Measurements from ENCODE around the gene SHOC2.

SHOC2 gene

DNA sequence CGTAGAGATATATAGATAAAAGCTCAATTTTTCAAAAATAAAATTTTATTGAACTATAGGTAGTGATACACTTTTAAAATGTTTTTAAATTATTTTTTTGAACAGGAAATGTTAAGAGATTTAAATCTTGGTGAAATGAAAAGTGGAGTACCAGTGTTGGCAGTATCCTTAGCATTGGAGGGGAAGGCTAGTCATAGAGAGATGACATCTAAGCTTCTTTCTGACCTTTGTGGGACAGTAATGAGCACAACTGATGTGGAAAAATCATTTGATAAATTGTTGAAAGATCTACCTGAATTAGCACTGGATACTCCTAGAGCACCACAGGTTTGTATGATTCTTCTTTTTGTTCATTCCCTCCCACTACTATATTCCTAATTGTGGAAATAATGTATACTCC is 31.8 kb upstream of the SHOC2 start:
- TF ChIP-seq, protein P1, sequence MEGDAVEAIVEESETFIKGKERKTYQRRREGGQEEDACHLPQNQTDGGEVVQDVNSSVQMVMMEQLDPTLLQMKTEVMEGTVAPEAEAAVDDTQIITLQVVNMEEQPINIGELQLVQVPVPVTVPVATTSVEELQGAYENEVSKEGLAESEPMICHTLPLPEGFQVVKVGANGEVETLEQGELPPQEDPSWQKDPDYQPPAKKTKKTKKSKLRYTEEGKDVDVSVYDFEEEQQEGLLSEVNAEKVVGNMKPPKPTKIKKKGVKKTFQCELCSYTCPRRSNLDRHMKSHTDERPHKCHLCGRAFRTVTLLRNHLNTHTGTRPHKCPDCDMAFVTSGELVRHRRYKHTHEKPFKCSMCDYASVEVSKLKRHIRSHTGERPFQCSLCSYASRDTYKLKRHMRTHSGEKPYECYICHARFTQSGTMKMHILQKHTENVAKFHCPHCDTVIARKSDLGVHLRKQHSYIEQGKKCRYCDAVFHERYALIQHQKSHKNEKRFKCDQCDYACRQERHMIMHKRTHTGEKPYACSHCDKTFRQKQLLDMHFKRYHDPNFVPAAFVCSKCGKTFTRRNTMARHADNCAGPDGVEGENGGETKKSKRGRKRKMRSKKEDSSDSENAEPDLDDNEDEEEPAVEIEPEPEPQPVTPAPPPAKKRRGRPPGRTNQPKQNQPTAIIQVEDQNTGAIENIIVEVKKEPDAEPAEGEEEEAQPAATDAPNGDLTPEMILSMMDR (IDR thresholded peaks at IDR 0.05; ENCODE audit: insufficient read depth, low read depth, low read length, missing control alignments), result no peak
- no peak overlapping the region for H3K4me3 ChIP-seq (ENCODE audit: low read depth, low read length)
- DNase-seq (ENCODE audit: low read depth), result no peak

DNA sequence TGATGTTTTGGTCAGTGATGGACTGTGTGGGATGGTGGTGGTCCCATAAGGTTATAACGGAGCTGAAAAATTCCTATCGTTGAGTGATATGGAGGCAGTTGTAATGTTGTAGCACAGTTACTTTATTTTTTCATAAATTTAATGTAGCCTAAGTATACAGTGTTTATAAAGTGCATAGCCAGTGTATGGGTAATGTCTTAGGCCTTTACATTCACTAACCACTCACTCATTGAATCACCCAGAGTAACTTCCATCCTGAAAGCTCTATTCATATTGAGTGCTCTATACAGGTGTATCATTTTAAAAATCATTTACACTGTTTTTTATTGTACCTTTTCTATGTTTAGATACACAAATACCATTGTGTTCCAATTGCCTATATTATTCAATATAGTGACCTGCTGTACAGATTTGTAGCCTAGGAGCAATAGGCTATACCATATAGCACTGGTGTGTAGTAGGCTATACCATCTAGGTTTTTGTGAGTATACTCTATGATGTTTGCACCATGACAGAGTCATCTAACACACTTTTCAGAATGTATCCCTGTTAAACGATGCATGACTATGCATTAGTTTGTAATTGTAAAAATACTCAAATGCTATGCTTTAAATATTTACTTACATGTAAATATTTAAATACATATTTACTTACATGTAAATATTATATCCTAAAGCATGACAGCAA is 26.7 kb upstream of the SHOC2 start:
- TF ChIP-seq, protein P1 (IDR thresholded peaks at IDR 0.05; ENCODE audit: insufficient read depth, low read depth, low read length, missing control alignments), result no peak
- no peak overlapping the region for H3K4me3 ChIP-seq (ENCODE audit: low read depth, low read length)
- DNase-seq (ENCODE audit: low read depth), result no peak

DNA sequence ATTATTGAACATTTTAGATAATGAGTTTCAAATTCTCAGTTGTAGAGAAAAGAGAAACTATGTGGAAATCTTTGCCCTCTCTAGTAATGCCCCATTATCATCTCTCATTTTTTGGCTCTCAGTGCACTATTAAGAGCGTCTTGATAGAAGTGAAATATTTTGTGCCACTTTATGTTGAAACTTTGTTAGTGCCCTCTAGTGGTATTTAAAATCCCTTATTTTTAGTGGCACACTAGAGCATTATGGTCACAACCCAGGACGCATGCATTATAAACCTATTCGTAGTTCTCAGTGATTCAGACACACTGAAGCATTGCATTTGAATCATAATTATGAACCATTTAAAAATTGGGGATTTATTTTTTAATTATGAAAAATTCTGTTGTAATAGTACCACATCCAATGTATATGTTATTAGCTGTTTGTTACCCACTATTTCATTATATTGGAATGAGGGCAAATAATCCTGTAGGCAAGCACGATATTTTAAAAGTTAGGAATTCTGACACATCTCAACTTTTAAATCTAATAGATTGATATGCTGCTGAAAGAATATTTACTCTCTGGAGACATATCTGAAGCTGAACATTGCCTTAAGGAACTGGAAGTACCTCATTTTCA is 25.7 kb upstream of the SHOC2 start:
- TF ChIP-seq, protein P1 (IDR thresholded peaks at IDR 0.05; ENCODE audit: insufficient read depth, low read depth, low read length, missing control alignments), result peak; percentile 30
- H3K4me3 ChIP-seq (ENCODE audit: low read depth, low read length), result no peak overlapping the region
- DNase-seq (ENCODE audit: low read depth), result peak; percentile 68

DNA sequence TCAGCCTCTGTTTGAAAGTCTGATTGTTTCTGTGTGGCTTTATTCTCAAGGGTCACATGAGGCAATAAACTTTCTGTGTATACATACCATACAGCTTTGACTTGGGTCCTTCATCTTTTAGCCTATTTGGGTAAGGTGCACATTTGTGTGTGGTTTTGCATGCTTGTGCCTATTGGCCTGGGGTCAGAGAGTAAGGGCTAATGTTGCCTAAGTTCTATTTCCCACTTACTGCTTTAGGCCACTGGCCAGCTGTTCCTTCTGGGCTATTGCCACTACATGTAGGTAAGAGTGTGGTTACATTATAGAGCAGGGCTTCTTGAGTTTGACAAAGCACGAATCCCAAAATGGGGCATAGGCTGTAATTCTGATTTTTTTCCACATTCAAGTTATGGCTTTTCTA is 22.2 kb upstream of the SHOC2 start:
- TF ChIP-seq, protein P1 (IDR thresholded peaks at IDR 0.05; ENCODE audit: insufficient read depth, low read depth, low read length, missing control alignments), result no peak
- DNase-seq (ENCODE audit: low read depth), result no peak
- no peak overlapping the region for H3K4me3 ChIP-seq (ENCODE audit: low read depth, low read length)

DNA sequence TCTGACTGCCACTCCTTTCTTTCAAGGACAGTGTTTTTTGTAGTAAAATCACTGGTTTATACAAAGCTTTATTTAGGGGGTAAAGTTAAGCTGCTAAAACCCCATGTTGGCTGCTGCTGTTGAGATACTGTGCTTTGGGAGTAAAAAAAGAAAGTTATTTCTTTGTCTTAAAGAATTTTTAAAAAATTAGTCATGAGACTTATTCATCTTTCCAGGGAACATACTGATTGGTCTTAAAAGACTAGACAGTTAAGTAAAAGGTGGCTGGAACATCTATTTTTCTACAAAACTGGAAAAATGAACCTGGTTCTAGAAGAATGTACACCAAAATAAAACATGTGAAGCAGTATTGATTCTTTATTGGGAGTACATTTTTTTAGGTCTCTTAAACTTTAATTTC is 21.0 kb upstream of the SHOC2 start:
- TF ChIP-seq, protein P1 (IDR thresholded peaks at IDR 0.05; ENCODE audit: insufficient read depth, low read depth, low read length, missing control alignments), result no peak
- no peak overlapping the region for H3K4me3 ChIP-seq (ENCODE audit: low read depth, low read length)
- no peak for DNase-seq (ENCODE audit: low read depth)

DNA sequence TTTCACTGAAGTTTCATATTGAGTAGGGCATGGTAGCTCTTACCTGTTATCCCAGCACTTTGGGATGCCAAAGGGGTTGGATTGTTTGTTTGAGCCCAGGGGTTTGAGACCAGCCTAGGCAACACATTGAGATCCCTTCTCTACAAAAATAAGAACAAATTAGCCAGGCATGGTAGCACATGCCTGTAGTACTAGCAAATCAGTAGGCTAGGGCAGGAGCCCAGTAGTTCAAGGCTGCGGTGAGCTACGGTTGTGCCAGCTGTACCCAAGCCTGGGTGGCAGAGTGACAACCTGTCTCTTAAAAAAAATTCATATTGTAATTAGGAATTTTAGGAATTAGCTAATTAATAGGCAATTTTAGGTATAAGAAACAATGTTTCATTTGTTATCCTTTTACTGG is 18.4 kb upstream of the SHOC2 start:
- no peak overlapping the region for H3K4me3 ChIP-seq (ENCODE audit: low read depth, low read length)
- DNase-seq (ENCODE audit: low read depth), result no peak
- TF ChIP-seq, protein P1 (IDR thresholded peaks at IDR 0.05; ENCODE audit: insufficient read depth, low read depth, low read length, missing control alignments), result no peak

All from GM12865 (cell line).